Smooth muscle cell (in vitro differentiated cells): ENCODE data around the gene LEMD3. TPM values are rescaled to one million over a fixed set of nuclear protein-coding genes. Genes with fewer than 3 reads are reported as not detected.

Experiments used
- DNase-seq: peaks from one replicate; lab custom pipeline; 2025; ENCODE audit not compliant: unreplicated experiment; lab: John Stamatoyannopoulos, UW
- H2AFZ ChIP-seq: fragments of 200-600 bp; sonication (generic); 2 replicates; pipeline ENCODE4 v1.6.0; 2016; ENCODE audit warnings: antibody characterized with exemption, low read depth, mild to moderate bottlenecking
- H3F3A ChIP-seq: fragments of 200-600 bp; sonication (generic); 2 replicates; pipeline ENCODE4 v1.6.0; 2017; ENCODE audit warnings: antibody characterized with exemption, low read depth
- H3K27ac ChIP-seq: fragments of 200-600 bp; sonication (generic); 2 replicates; pipeline ENCODE4 v1.5.1; 2016; ENCODE audit warnings: low read depth, mild to moderate bottlenecking
- H3K27me3 ChIP-seq: fragments of 200-600 bp; sonication (generic); 2 replicates; pipeline ENCODE4 v1.6.1; 2016; ENCODE audit warnings: low read depth, mild to moderate bottlenecking
- H3K36me3 ChIP-seq: fragments of 200-600 bp; sonication (generic); 2 replicates; pipeline ENCODE4 v1.5.1; 2016; ENCODE audit warnings: low read depth
- H3K4me1 ChIP-seq: fragments of 200-600 bp; sonication (generic); 2 replicates; pipeline ENCODE4 v1.5.1; 2016; ENCODE audit warnings: low read depth
- H3K4me2 ChIP-seq: fragments of 200-600 bp; sonication (generic); 2 replicates; pipeline ENCODE4 v1.6.0; 2016; ENCODE audit warnings: mild to moderate bottlenecking
- H3K4me3 ChIP-seq: fragments of 200-600 bp; sonication (generic); 2 replicates; pipeline ENCODE4 v1.5.1; 2016; ENCODE audit warnings: mild to moderate bottlenecking
- H3K79me2 ChIP-seq: fragments of 200-600 bp; sonication (generic); 2 replicates; pipeline ENCODE4 v1.6.0; 2016; ENCODE audit warnings: low read depth, mild to moderate bottlenecking
- H3K9ac ChIP-seq: fragments of 200-600 bp; sonication (generic); 2 replicates; pipeline ENCODE4 v1.6.0; 2016; ENCODE audit warnings: low read depth
- H3K9me3 ChIP-seq: fragments of 200-600 bp; sonication (generic); replicated peaks from 2 replicates; pipeline ENCODE4 v1.5.1; 2016; ENCODE audit warnings: low read depth
- H4K20me1 ChIP-seq: fragments of 200-600 bp; sonication (generic); 2 replicates; pipeline ENCODE4 v1.6.0; 2016; ENCODE audit warnings: low read depth
- WGBS: methylation state at CpG from one replicate; pipeline ENCODE4 v1.1.7; 2016; ENCODE audit warnings: low lambda C conversion rate; 5-methylcytosine and 5-hydroxymethylcytosine counted together
- polyA plus RNA-seq: library from polyadenylated mRNA; unstranded; fragments of >200 nt; fragmentation: Nextera tagmentation; extraction: Ambion mirVana; gene quantifications from 2 replicates; pipeline ENCODE4 v1.2.1, GENCODE V29; 2016
- total RNA-seq: library from RNA; depleted of rRNA; stranded (reverse); fragments of >200 nt; gene quantifications from 2 replicates; pipeline ENCODE4 v1.2.3, GENCODE V29; 2014
- TF ChIP-seq, protein P1 (sequence below): fragments of 200-600 bp; sonication (generic); IDR thresholded peaks from 2 replicates; pipeline ENCODE4 v1.5.1; 2017; ENCODE audit warnings: borderline replicate concordance, mild to moderate bottlenecking, antibody characterized with exemption; ENCODE audit not compliant: insufficient read depth, poor library complexity, severe bottlenecking

Gene LEMD3
- total and polyA plus RNA-seq, 2 experiments from 2014 or later: 14.8 to 55.1 TPM

DNA sequence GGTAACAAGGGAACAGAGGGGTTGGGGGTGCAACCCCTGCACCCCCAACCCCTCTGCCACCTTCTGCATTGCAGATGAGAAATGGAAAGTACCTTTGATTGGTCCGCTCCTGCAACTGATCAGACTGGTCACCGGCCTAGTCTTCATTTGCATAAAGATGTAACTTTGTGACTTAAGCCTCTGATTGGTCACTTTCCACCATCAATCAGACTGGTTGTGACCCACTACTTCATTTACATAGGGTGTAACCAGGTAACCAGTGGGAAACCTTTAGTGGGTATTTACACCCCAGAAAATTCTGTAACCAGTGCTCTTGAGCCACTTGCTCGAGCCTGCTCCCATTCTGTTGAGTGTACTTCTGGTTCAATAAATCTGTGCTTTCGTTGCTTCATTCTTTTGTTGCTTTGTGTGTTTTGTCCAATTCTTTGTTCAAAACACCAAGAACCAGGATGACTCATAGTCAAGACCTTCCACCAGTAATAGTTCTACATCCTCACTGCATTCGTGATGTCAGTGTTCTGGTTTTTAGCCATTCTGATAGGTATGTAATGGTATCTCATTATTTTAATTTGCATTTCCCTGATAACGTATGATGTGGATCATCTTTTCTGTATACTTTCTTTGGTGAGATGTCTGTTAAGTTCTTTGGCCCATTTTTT is 30.8 kb downstream of the LEMD3 start:
- peaks cover 97% of the 10 kb centered on the region for H3K79me2 ChIP-seq
- H2AFZ ChIP-seq: no peak overlapping the region
- no peak overlapping the region for H3K4me2 ChIP-seq
- H3F3A ChIP-seq: no peaks in the 10 kb centered on the region
- no peaks in the 10 kb centered on the region for H3K36me3 ChIP-seq
- TF ChIP-seq, protein P1, sequence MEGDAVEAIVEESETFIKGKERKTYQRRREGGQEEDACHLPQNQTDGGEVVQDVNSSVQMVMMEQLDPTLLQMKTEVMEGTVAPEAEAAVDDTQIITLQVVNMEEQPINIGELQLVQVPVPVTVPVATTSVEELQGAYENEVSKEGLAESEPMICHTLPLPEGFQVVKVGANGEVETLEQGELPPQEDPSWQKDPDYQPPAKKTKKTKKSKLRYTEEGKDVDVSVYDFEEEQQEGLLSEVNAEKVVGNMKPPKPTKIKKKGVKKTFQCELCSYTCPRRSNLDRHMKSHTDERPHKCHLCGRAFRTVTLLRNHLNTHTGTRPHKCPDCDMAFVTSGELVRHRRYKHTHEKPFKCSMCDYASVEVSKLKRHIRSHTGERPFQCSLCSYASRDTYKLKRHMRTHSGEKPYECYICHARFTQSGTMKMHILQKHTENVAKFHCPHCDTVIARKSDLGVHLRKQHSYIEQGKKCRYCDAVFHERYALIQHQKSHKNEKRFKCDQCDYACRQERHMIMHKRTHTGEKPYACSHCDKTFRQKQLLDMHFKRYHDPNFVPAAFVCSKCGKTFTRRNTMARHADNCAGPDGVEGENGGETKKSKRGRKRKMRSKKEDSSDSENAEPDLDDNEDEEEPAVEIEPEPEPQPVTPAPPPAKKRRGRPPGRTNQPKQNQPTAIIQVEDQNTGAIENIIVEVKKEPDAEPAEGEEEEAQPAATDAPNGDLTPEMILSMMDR: no peak
- H3K27ac ChIP-seq: no peak overlapping the region
- H3K27me3 ChIP-seq: no peaks in the 10 kb centered on the region
- no peak overlapping the region for H3K9ac ChIP-seq
- DNase-seq: no peak
- no peaks in the 10 kb centered on the region for H3K9me3 ChIP-seq
- no peaks in the 10 kb centered on the region for H3K4me1 ChIP-seq
- whole genome bisulfite sequencing: 91% methylated on average over 6 of the region's 6 CpGs
- peaks cover 98% of the 10 kb centered on the region for H4K20me1 ChIP-seq
- no peak overlapping the region for H3K4me3 ChIP-seq

DNA sequence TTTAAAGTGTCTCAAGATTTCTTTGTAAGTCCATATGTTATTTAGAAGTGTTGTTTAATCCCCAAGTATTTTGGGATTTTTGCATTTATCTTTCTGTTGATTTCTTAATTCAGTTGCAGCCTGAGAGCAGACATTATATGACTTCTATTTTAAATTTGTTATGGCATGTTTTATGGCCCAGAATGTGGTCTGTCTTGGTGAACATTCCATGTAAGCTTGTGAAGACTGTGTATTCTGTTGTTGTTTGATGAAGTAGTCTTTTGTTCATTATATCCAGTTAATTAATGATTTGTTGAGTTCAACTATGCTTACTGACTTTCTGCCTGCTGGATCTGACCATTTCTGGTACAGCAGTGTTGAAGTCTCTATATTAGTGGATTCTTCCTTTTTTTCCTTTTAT is 34.0 kb downstream of the LEMD3 start:
- H3K79me2 ChIP-seq: peaks cover 97% of the 10 kb centered on the region
- H2AFZ ChIP-seq: no peak overlapping the region
- no peak overlapping the region for H3K27ac ChIP-seq
- H3K36me3 ChIP-seq: no peaks in the 10 kb centered on the region
- no peak overlapping the region for H3K9ac ChIP-seq
- H3K4me3 ChIP-seq: no peak overlapping the region
- H3K4me1 ChIP-seq: no peaks in the 10 kb centered on the region
- no peak for DNase-seq
- H4K20me1 ChIP-seq: peaks cover 100% of the 10 kb centered on the region
- no peaks in the 10 kb centered on the region for H3K27me3 ChIP-seq
- H3F3A ChIP-seq: no peaks in the 10 kb centered on the region
- no peak overlapping the region for H3K4me2 ChIP-seq
- no peaks in the 10 kb centered on the region for H3K9me3 ChIP-seq
- TF ChIP-seq, protein P1: no peak

DNA sequence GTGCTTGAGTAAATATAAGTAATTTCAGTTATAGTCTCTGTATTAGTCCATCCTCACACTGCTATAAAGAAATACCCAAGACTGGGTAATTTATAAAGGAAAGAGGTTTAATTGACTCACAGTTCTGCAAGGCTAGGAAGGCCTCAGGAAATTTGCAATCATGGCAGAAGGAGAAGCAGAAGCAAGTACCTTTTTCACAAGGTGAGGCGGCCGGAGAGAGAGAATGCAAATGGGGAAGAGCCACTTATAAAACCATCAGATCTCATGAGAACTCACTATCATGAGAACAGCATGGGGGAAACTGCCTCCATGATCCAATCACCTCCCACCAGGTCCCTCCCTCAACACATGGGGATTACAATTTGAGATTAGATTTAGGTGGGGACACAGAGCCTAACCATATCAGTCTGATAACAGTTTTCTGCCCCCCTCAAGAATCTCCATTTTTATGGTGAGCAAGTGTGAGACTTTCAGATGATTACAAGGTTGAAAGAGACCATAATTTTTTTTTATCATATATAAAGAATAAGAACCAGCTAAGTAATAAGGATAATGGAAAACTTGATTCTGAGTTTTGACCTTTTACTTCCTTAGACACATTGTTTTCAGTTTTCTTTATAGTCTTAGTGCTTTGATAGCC is 35.6 kb downstream of the LEMD3 start:
- H3K27me3 ChIP-seq: no peaks in the 10 kb centered on the region
- H3K27ac ChIP-seq: no peak overlapping the region
- TF ChIP-seq, protein P1: no peak
- WGBS: 96% methylated on average over 2 of the region's 2 CpGs
- H3K79me2 ChIP-seq: peaks cover 97% of the 10 kb centered on the region
- no peak overlapping the region for H3K4me2 ChIP-seq
- H3K4me1 ChIP-seq: no peaks in the 10 kb centered on the region
- no peaks in the 10 kb centered on the region for H3K36me3 ChIP-seq
- H3K9ac ChIP-seq: no peak overlapping the region
- H3F3A ChIP-seq: no peaks in the 10 kb centered on the region
- H3K9me3 ChIP-seq: no peaks in the 10 kb centered on the region
- H2AFZ ChIP-seq: no peak overlapping the region
- H3K4me3 ChIP-seq: no peak overlapping the region
- no peak for DNase-seq
- H4K20me1 ChIP-seq: peaks cover 100% of the 10 kb centered on the region

DNA sequence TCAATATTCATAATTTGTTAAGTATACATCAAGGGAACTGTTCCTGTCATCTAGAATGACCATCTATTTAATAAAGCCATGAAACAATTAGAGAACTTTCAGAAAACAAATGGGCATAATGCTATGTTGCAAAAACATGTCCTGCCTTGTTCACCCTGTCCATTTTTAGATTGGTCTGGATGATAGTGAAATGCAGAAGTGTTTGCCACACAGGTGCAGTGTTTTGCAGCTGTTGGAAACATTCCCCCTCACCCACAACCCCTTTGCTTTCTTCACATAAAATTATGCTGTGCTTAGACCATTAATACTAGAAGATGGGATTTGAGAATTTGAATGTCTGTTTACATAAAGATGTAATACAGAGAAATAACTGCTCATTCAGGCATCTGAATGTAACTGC is 36.5 kb downstream of the LEMD3 start:
- Histone ChIP-seq H3K79me2 (peaks cover 97% of the 10 kb centered on the region), H2AFZ (no peak overlapping the region), H3K9me3 (no peaks in the 10 kb centered on the region), H3K4me1 (no peaks in the 10 kb centered on the region), H3F3A (no peaks in the 10 kb centered on the region), H3K4me2 (no peak overlapping the region), H3K27me3 (no peaks in the 10 kb centered on the region), H3K27ac (no peak overlapping the region), H4K20me1 (peaks cover 100% of the 10 kb centered on the region), H3K36me3 (no peaks in the 10 kb centered on the region), H3K4me3 (no peak overlapping the region), H3K9ac (no peak overlapping the region)
- no peak for DNase-seq
- TF ChIP-seq, protein P1: no peak
